SK-N-SH treated with all-trans-retinoic acid at 6 μM for 48 hours (cell line): ENCODE results near the gene PIMREG.

Experiments used
- ATAC-seq: fragments of 200-7000 bp; cut with Tn5 transposase; 3 replicates; pipeline ENCODE4 v1.9.1; 2020; ENCODE audit warnings: mild to moderate bottlenecking, moderate library complexity
- BACH2 ChIP-seq: fragments of 250-450 bp; sonication (Bioruptor Pico); IDR thresholded peaks from 2 replicates; pipeline ENCODE4 v1.9.0; 2021; ENCODE audit warnings: mild to moderate bottlenecking, borderline replicate concordance
- CREB5 ChIP-seq: fragments of 250-450 bp; sonication (Bioruptor Pico); IDR thresholded peaks from 2 replicates; pipeline ENCODE4 v1.5.1; 2020; ENCODE audit warnings: low read depth, mild to moderate bottlenecking, moderate library complexity
- CSDC2 ChIP-seq: fragments of 250-450 bp; sonication (Bioruptor Pico); IDR thresholded peaks from 2 replicates; pipeline ENCODE4 v1.5.0; 2020; ENCODE audit warnings: mild to moderate bottlenecking, moderate library complexity
- CSRNP3 ChIP-seq: fragments of 250-450 bp; sonication (Bioruptor Pico); IDR thresholded peaks from 2 replicates; pipeline ENCODE4 v1.5.1; 2021; ENCODE audit warnings: mild to moderate bottlenecking, moderate library complexity
- ESRRG ChIP-seq: fragments of 250-450 bp; sonication (Bioruptor Pico); IDR thresholded peaks from 2 replicates; pipeline ENCODE4 v1.6.1; 2021; ENCODE audit warnings: mild to moderate bottlenecking
- GLIS3 ChIP-seq: fragments of 250-450 bp; sonication (Bioruptor Pico); IDR thresholded peaks from 2 replicates; pipeline ENCODE4 v1.5.0; 2020; ENCODE audit warnings: mild to moderate bottlenecking, moderate library complexity
- OSR1 ChIP-seq: fragments of 250-450 bp; sonication (Bioruptor Pico); IDR thresholded peaks from 2 replicates; pipeline ENCODE4 v1.8.0; 2022; ENCODE audit warnings: moderate library complexity, mild to moderate bottlenecking, inconsistent platforms
- PATZ1 ChIP-seq: fragments of 250-450 bp; sonication (Bioruptor Pico); IDR thresholded peaks from 2 replicates; pipeline ENCODE4 v1.8.0; 2020; ENCODE audit warnings: mild to moderate bottlenecking, moderate library complexity, borderline replicate concordance
- POU6F1 ChIP-seq: fragments of 250-450 bp; sonication (Bioruptor Pico); IDR thresholded peaks from 2 replicates; pipeline ENCODE4 v1.8.0; 2021; ENCODE audit warnings: low read depth, mild to moderate bottlenecking, moderate library complexity, borderline replicate concordance
- PPARA ChIP-seq: fragments of 250-450 bp; sonication (Bioruptor Pico); IDR thresholded peaks from 2 replicates; pipeline ENCODE4 v1.5.0; 2020; ENCODE audit warnings: mild to moderate bottlenecking, borderline replicate concordance
- RARB ChIP-seq: fragments of 250-450 bp; sonication (Bioruptor Pico); IDR thresholded peaks from 2 replicates; pipeline ENCODE4 v1.8.0; 2021; ENCODE audit warnings: mild to moderate bottlenecking, moderate library complexity
- SNAI2 ChIP-seq: fragments of 250-450 bp; sonication (Bioruptor Pico); IDR thresholded peaks from 2 replicates; pipeline ENCODE4 v1.5.0; 2020; ENCODE audit warnings: mild to moderate bottlenecking, moderate library complexity
- TCF4 ChIP-seq: fragments of 250-450 bp; sonication (Bioruptor Pico); IDR thresholded peaks from 2 replicates; pipeline ENCODE4 v1.8.0; 2021; ENCODE audit warnings: mild to moderate bottlenecking, moderate library complexity, borderline replicate concordance
- TOX ChIP-seq: fragments of 250-450 bp; sonication (Bioruptor Pico); IDR thresholded peaks from 2 replicates; pipeline ENCODE4 v1.8.0; 2021; ENCODE audit warnings: mild to moderate bottlenecking, moderate library complexity, borderline replicate concordance
- TSHZ2 ChIP-seq: fragments of 250-450 bp; sonication (Bioruptor Pico); IDR thresholded peaks from 2 replicates; pipeline ENCODE4 v1.5.0; 2020; ENCODE audit warnings: mild to moderate bottlenecking, moderate library complexity
- ZFP3 ChIP-seq: fragments of 250-450 bp; sonication (Bioruptor Pico); IDR thresholded peaks from 2 replicates; pipeline ENCODE4 v1.5.0; 2020; ENCODE audit warnings: mild to moderate bottlenecking, moderate library complexity
- ZFP30 ChIP-seq: fragments of 450-650 bp; formaldehyde crosslinking; IDR thresholded peaks from 2 replicates; pipeline ENCODE4 v1.5.0; 2022; ENCODE audit warnings: mild to moderate bottlenecking, moderate library complexity
- ZNF565 ChIP-seq: fragments of 450-650 bp; formaldehyde crosslinking; conservative IDR thresholded peaks from 2 replicates; pipeline ENCODE4 v1.5.0; 2020; ENCODE audit warnings: low read depth, mild to moderate bottlenecking, moderate library complexity
- ZNF70 ChIP-seq: fragments of 450-650 bp; formaldehyde crosslinking; IDR thresholded peaks from 2 replicates; pipeline ENCODE4 v1.5.0; 2020; ENCODE audit warnings: mild to moderate bottlenecking, moderate library complexity
- ZNF8 ChIP-seq: fragments of 450-650 bp; formaldehyde crosslinking; IDR thresholded peaks from 2 replicates; pipeline ENCODE4 v1.5.0; 2020; ENCODE audit warnings: mild to moderate bottlenecking, moderate library complexity

The PIMREG gene

GRCh38 chr17:6463616-6464445, 19.6 kb downstream of the PIMREG start:
- TF ChIP-seq ESRRG (CRISPR knock-in tag): no peak
- TF ChIP-seq POU6F1 (CRISPR knock-in tag): no peak
- TF ChIP-seq SNAI2 (CRISPR knock-in tag): no peak
- no peak for TF ChIP-seq ZFP3 (CRISPR knock-in tag)
- TF ChIP-seq PATZ1 (CRISPR knock-in tag): no peak
- TF ChIP-seq ZFP30: no peak
- no peak for TF ChIP-seq CSDC2 (CRISPR knock-in tag)
- no peak for TF ChIP-seq BACH2 (CRISPR knock-in tag)
- no peak for TF ChIP-seq GLIS3 (CRISPR knock-in tag)
- ATAC-seq: no peak

- ATAC-seq: no peak
- TF ChIP-seq CREB5 (CRISPR knock-in tag): no peak
- TF ChIP-seq ZFP30: no peak
- TF ChIP-seq PPARA (CRISPR knock-in tag): no peak
- no peak for TF ChIP-seq PATZ1 (CRISPR knock-in tag)
- no peak for TF ChIP-seq BACH2 (CRISPR knock-in tag)
- TF ChIP-seq ESRRG (CRISPR knock-in tag): no peak
- no peak for TF ChIP-seq ZNF70 (CRISPR knock-in tag)
- no peak for TF ChIP-seq RARB (CRISPR knock-in tag)
- TF ChIP-seq TSHZ2 (CRISPR knock-in tag): no peak
- no peak for TF ChIP-seq ZFP3 (CRISPR knock-in tag)
- TF ChIP-seq TCF4 (CRISPR knock-in tag): no peak
- no peak for TF ChIP-seq POU6F1 (CRISPR knock-in tag)
- TF ChIP-seq CSRNP3 (CRISPR knock-in tag): no peak
- TF ChIP-seq ZNF565: no peak
- TF ChIP-seq ZNF8: no peak
- no peak for TF ChIP-seq SNAI2 (CRISPR knock-in tag)
- TF ChIP-seq TOX: no peak
- TF ChIP-seq OSR1 (CRISPR knock-in tag): no peak
These were observed 20.3 kb downstream of the PIMREG start for GRCh38 chr17:6464446-6465041.
